Measurements from ENCODE around the gene NEK7.

Gene NEK7

DNA sequence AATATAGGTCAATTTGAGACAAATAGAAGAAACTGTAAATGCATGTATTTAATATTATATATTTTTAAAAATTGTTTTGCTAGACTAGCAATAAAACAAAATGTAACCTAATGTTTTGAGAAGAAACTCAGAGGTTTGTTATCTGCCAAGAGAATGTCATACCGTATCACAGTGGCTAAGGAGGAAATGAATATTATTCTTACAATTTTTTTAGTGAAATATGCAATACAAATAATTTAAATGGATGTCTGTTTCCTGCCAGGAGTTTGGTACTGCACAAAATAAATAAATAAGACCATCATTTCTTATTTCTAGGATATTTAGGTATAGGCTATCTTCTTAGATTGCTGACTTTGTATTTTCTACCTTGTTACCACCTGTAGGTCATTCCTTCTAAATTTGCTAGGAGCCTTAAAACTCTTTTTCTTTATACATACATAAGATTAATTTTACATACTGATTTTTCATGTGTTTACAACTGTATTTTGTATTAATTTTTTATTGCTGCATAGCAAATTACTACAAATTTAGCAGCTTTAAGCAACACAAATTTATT lies 113.6 kb downstream of the NEK7 start:
- Histone ChIP-seq H3K4me2 (ENCODE audit: low read depth, low read length) (no peak overlapping the region), H3F3A (ENCODE audit: insufficient read depth, low read length) (no peaks in the 10 kb centered on the region), H3K27me3 (replicated peaks; ENCODE audit: insufficient read depth, low read length) (no peaks in the 10 kb centered on the region), H3K4me1 (ENCODE audit: low read length) (no peaks in the 10 kb centered on the region), H3K9me2 (replicated peaks; ENCODE audit: insufficient read depth, low read length) (no peaks in the 10 kb centered on the region), H3K79me2 (ENCODE audit: low read length) (no peaks in the 10 kb centered on the region), H3K9me3 (replicated peaks; ENCODE audit: insufficient read depth, low read length) (no peaks in the 10 kb centered on the region), H3K27ac (ENCODE audit: low read length) (no peak overlapping the region), H3K36me3 (replicated peaks; ENCODE audit: insufficient read depth, low read length) (no peaks in the 10 kb centered on the region), H3K9ac (ENCODE audit: low read length) (no peak overlapping the region), H4K20me1 (ENCODE audit: insufficient read depth, low read length) (no peaks in the 10 kb centered on the region; the same call in 1 of the 2 replicates), H2AFZ (ENCODE audit: low read length) (no peak overlapping the region), H3K4me3 (ENCODE audit: low read length) (no peak overlapping the region)
- no peak for DNase-seq
- TF ChIP-seq EZH2 (optimal IDR thresholded peaks at IDR 0.05; ENCODE audit: low read depth, low read length), result no peak
- TF ChIP-seq EZH2phosphoT487 (IDR thresholded peaks at IDR 0.05; ENCODE audit: low read length), result no peak
- TF ChIP-seq, protein P1, sequence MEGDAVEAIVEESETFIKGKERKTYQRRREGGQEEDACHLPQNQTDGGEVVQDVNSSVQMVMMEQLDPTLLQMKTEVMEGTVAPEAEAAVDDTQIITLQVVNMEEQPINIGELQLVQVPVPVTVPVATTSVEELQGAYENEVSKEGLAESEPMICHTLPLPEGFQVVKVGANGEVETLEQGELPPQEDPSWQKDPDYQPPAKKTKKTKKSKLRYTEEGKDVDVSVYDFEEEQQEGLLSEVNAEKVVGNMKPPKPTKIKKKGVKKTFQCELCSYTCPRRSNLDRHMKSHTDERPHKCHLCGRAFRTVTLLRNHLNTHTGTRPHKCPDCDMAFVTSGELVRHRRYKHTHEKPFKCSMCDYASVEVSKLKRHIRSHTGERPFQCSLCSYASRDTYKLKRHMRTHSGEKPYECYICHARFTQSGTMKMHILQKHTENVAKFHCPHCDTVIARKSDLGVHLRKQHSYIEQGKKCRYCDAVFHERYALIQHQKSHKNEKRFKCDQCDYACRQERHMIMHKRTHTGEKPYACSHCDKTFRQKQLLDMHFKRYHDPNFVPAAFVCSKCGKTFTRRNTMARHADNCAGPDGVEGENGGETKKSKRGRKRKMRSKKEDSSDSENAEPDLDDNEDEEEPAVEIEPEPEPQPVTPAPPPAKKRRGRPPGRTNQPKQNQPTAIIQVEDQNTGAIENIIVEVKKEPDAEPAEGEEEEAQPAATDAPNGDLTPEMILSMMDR (IDR thresholded peaks at IDR 0.05; ENCODE audit: low read length), result no peak

DNA sequence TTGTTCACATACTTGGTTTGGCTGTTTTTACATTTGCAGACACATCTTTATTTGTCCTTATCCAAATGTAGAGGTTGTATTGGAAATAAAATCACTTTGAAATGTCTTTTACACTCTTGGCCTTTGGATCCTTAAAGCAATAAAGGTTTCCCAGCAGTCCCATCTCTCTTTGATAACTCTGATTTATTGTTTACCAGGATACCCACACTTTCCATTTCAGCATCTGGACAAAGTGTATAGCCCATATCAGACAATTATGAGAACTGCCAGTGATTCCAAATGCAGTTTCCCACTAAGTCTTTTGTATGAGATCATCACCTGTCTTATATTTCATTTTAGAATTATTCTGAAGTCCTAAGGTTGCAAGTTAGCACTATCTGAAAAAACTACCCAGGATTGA lies 114.7 kb downstream of the NEK7 start:
- Histone ChIP-seq H3K36me3 (replicated peaks; ENCODE audit: insufficient read depth, low read length) (no peaks in the 10 kb centered on the region), H3K79me2 (ENCODE audit: low read length) (no peaks in the 10 kb centered on the region), H4K20me1 (ENCODE audit: insufficient read depth, low read length) (no peaks in the 10 kb centered on the region; the same call in 1 of the 2 replicates)

DNA sequence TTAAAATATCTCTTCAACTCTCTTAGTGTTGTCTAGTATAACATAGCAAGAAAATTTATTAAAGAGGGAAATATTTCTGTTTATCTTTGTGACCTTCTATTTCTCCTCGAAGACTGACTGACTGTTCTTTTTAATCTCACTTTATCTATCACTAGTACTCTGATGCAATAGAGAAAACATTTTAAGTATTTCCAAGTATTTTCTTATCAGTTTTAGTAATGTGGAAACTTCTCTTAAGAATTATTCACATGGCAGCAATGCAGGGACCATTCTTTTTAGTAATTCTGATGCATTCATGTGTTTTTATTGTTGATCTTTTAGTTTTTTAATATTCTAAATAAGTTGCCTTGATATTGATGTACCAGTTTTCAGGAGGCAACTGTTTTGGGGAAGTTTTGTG lies 115.7 kb downstream of the NEK7 start:
- DNase-seq, result no peak
- Histone ChIP-seq H3K9ac (ENCODE audit: low read length) (no peak overlapping the region), H3K79me2 (ENCODE audit: low read length) (no peaks in the 10 kb centered on the region), H3K4me1 (ENCODE audit: low read length) (no peaks in the 10 kb centered on the region), H2AFZ (ENCODE audit: low read length) (no peak overlapping the region), H3F3A (ENCODE audit: insufficient read depth, low read length) (no peaks in the 10 kb centered on the region), H3K9me2 (replicated peaks; ENCODE audit: insufficient read depth, low read length) (no peaks in the 10 kb centered on the region), H3K4me3 (ENCODE audit: low read length) (no peak overlapping the region), H3K4me2 (ENCODE audit: low read depth, low read length) (no peak overlapping the region), H3K36me3 (replicated peaks; ENCODE audit: insufficient read depth, low read length) (no peaks in the 10 kb centered on the region), H3K27ac (ENCODE audit: low read length) (no peak overlapping the region), H3K27me3 (replicated peaks; ENCODE audit: insufficient read depth, low read length) (no peaks in the 10 kb centered on the region), H4K20me1 (ENCODE audit: insufficient read depth, low read length) (no peaks in the 10 kb centered on the region; the same call in 1 of the 2 replicates), H3K9me3 (replicated peaks; ENCODE audit: insufficient read depth, low read length) (no peaks in the 10 kb centered on the region)
- TF ChIP-seq EZH2phosphoT487 (IDR thresholded peaks at IDR 0.05; ENCODE audit: low read length), result no peak
- TF ChIP-seq EZH2 (optimal IDR thresholded peaks at IDR 0.05; ENCODE audit: low read depth, low read length), result no peak
- TF ChIP-seq, protein P1 (IDR thresholded peaks at IDR 0.05; ENCODE audit: low read length), result no peak

More for the DNA sequence above, 114.7 kb downstream of the NEK7 start:
- H3K27me3 ChIP-seq (replicated peaks; ENCODE audit: insufficient read depth, low read length), result no peaks in the 10 kb centered on the region
- H3K9ac ChIP-seq (ENCODE audit: low read length), result no peak overlapping the region
- H2AFZ ChIP-seq (ENCODE audit: low read length), result no peak overlapping the region
- no peak overlapping the region for H3K27ac ChIP-seq (ENCODE audit: low read length)
- TF ChIP-seq, protein P1 (IDR thresholded peaks at IDR 0.05; ENCODE audit: low read length), result no peak
- TF ChIP-seq EZH2phosphoT487 (IDR thresholded peaks at IDR 0.05; ENCODE audit: low read length), result no peak
- no peak for TF ChIP-seq EZH2 (optimal IDR thresholded peaks at IDR 0.05; ENCODE audit: low read depth, low read length)
- H3K4me1 ChIP-seq (ENCODE audit: low read length), result no peaks in the 10 kb centered on the region
- no peak overlapping the region for H3K4me3 ChIP-seq (ENCODE audit: low read length)
- H3K4me2 ChIP-seq (ENCODE audit: low read depth, low read length), result no peak overlapping the region
- DNase-seq, result no peak
- H3K9me3 ChIP-seq (replicated peaks; ENCODE audit: insufficient read depth, low read length), result no peaks in the 10 kb centered on the region
- H3F3A ChIP-seq (ENCODE audit: insufficient read depth, low read length), result no peaks in the 10 kb centered on the region
- H3K9me2 ChIP-seq (replicated peaks; ENCODE audit: insufficient read depth, low read length), result no peaks in the 10 kb centered on the region
